GM18951 (cell line): ENCODE results near the gene TOGARAM2.

ENCODE experiments used
- POLR2A ChIP-seq: IDR thresholded peaks from 4 replicates; pipeline ENCODE4 v1.6.1; 2011; ENCODE audit warnings: mild to moderate bottlenecking; ENCODE audit not compliant: insufficient read length, insufficient read depth; ENCODE audit errors: extremely low read depth
- in situ Hi-C: fragments of 300-500 bp; cut with MboI; formaldehyde crosslinking; loops from one replicate; pipeline ENCODE4 v1.12.0; 2022; ENCODE audit warnings: low sequenced_read_pairs, mixed read lengths, inconsistent platforms; ENCODE audit not compliant: unreplicated experiment

Gene TOGARAM2

GRCh38 chr2:29064746-29065067, 83.6 kb downstream of the TOGARAM2 start:
- in situ Hi-C loops: no loop called here

GRCh38 chr2:29065068-29065811, 84.1 kb downstream of the TOGARAM2 start:
- in situ Hi-C loops: no loop called here
- no peak for TF ChIP-seq POLR2A

More at GRCh38 chr2:29064746-29065067, 83.6 kb downstream of the TOGARAM2 start:
- TF ChIP-seq POLR2A: no peak

- in situ Hi-C loops: no loop called here
- no peak for TF ChIP-seq POLR2A
These were observed 85.3 kb downstream of the TOGARAM2 start for GRCh38 chr2:29066271-29066860.

GRCh38 chr2:29066997-29067605, 86.0 kb downstream of the TOGARAM2 start:
- in situ Hi-C loops: no loop called here
- TF ChIP-seq POLR2A: no peak

GRCh38 chr2:29068513-29068912, 87.4 kb downstream of the TOGARAM2 start:
- in situ Hi-C loops: no loop called here
- TF ChIP-seq POLR2A: no peak

- in situ Hi-C loops: no loop called here
- TF ChIP-seq POLR2A: no peak
These were observed 89.4 kb downstream of the TOGARAM2 start for GRCh38 chr2:29070526-29070925.

- in situ Hi-C loops: no loop called here
- TF ChIP-seq POLR2A: no peak
These were observed 90.2 kb downstream of the TOGARAM2 start for GRCh38 chr2:29071032-29071975.

- no peak for TF ChIP-seq POLR2A
- in situ Hi-C loops: no loop called here
These were observed 91.2 kb downstream of the TOGARAM2 start for GRCh38 chr2:29072251-29072650.

- no peak for TF ChIP-seq POLR2A
- in situ Hi-C loops: no loop called here
These were observed 92.0 kb downstream of the TOGARAM2 start for GRCh38 chr2:29072971-29073725.

GRCh38 chr2:29073933-29074332, 92.8 kb downstream of the TOGARAM2 start:
- in situ Hi-C loops: no loop called here
- TF ChIP-seq POLR2A: no peak

- in situ Hi-C loops: no loop called here
- TF ChIP-seq POLR2A: no peak
These were observed 93.3 kb downstream of the TOGARAM2 start, which contains the start of gene PCARE for GRCh38 chr2:29074411-29074810. Gene PCARE, minus strand, starts transcription at chr2:29074523. Its CDS starts 262 bp downstream, at chr2:29074261.
